B cell (primary cell): ENCODE data around the gene APP. TPM values are rescaled to one million over a fixed set of nuclear protein-coding genes. Genes with fewer than 3 reads are reported as not detected.
"Not testable (repeated sequence)": the region's sequence is repeated elsewhere in the genome, so short reads cannot be mapped to it uniquely, and the experiment has no call there.

Source experiments
- ATAC-seq: fragments of 200-7000 bp; cut with Tn5 transposase; one replicate; pipeline ENCODE4 v1.10.0; 2021; ENCODE audit warnings: low read depth, mild to moderate bottlenecking, moderate number of reproducible peaks, moderate library complexity
- CTCF ChIA-PET: fragments of 350-600 bp; sonication (Branson Sonifier 250); formaldehyde crosslinking; loops from one replicate; lab custom pipeline; 2021; ENCODE audit warnings: antibody characterized with exemption, inconsistent platforms; lab: Charles Lee
- POLR2A ChIA-PET: fragments of 350-600 bp; sonication (Branson Sonifier 250); formaldehyde crosslinking; loops from one replicate; lab custom pipeline; 2021; ENCODE audit warnings: antibody characterized with exemption; lab: Charles Lee
- DNase-seq: peaks from one replicate; pipeline ENCODE4 v3.0.0; 2013
- H2AFZ ChIP-seq: 2 replicates; pipeline ENCODE4 v1.6.1; 2012; ENCODE audit warnings: mild to moderate bottlenecking, low read depth, low read length; ENCODE audit not compliant: insufficient read depth, poor library complexity, severe bottlenecking
- H3K27ac ChIP-seq, 2 donors: 1 replicate in 1 of 2; 2 replicates in 1 of 2; pipeline ENCODE4 v1.5.1; 2012 to 2013; ENCODE audit warnings: low read length in 2 of 2, mild to moderate bottlenecking in 2 of 2, moderate library complexity in 1 of 2
- H3K27me3 ChIP-seq, 4 experiments: fragments of 200-600 bp in 1 of 4; sonication (generic) in 1 of 4; replicated peaks in 1 of 4; 1 replicate in 2 of 4; 2 replicates in 2 of 4; pipeline versions ENCODE4 v1.6.1 to v1.7.0; 2013 to 2016; ENCODE audit warnings: low read length in 3 of 4, mild to moderate bottlenecking in 2 of 4, mixed read lengths in 1 of 4, moderate library complexity in 1 of 4; ENCODE audit not compliant: insufficient read depth in 4 of 4, control insufficient read depth in 3 of 4; ENCODE audit errors: control extremely low read depth in 1 of 4
- H3K36me3 ChIP-seq, 2 experiments: replicated peaks in 1 of 2; 1 replicate in 1 of 2; 2 replicates in 1 of 2; pipeline versions ENCODE4 v1.6.1 to v1.7.1; 2013; ENCODE audit warnings: low read length in 1 of 2; ENCODE audit not compliant: insufficient read depth in 2 of 2, control insufficient read depth in 1 of 2; ENCODE audit errors: control extremely low read depth in 1 of 2, extremely low read depth in 1 of 2
- H3K4me1 ChIP-seq, 2 donors: fragments of 200-600 bp in 1 of 2; sonication (generic) in 1 of 2; 1 replicate in 1 of 2; 2 replicates in 1 of 2; pipeline versions ENCODE4 v1.5.1 to v1.6.1; 2013 to 2017; ENCODE audit warnings: low read length in 2 of 2; ENCODE audit not compliant: control insufficient read depth in 2 of 2, insufficient read depth in 2 of 2
- H3K4me2 ChIP-seq: replicated peaks from 2 replicates; pipeline ENCODE3; 2012; ENCODE audit warnings: mild to moderate bottlenecking, low read depth, low read length; ENCODE audit not compliant: poor library complexity, severe bottlenecking
- H3K4me3 ChIP-seq, 5 experiments: fragments of 200-600 bp in 1 of 5; sonication (generic) in 1 of 5; 1 replicate in 3 of 5; 2 replicates in 2 of 5; pipeline versions ENCODE4 v1.5.1 to v1.7.0; 2011 to 2016; ENCODE audit warnings: low read length in 4 of 5, mild to moderate bottlenecking in 4 of 5, low read depth in 2 of 5, control low read depth in 1 of 5, moderate library complexity in 1 of 5; ENCODE audit not compliant: insufficient read depth in 1 of 5; ENCODE audit errors: control extremely low read depth in 1 of 5, extremely low read depth in 1 of 5
- H3K79me2 ChIP-seq: fragments of 200-600 bp; sonication (generic); one replicate; pipeline ENCODE4 v1.6.0; 2016; ENCODE audit warnings: low read length; ENCODE audit not compliant: control insufficient read depth, insufficient read depth
- H3K9ac ChIP-seq: fragments of 200-600 bp; sonication (generic); 2 replicates; pipeline ENCODE4 v1.6.1; 2017; ENCODE audit warnings: mild to moderate bottlenecking, low read length, moderate library complexity
- H3K9me3 ChIP-seq, 3 donors: one replicate each; pipeline versions ENCODE4 v1.6.1 to v1.7.1; 2013; ENCODE audit warnings: low read length in 2 of 3; ENCODE audit not compliant: control insufficient read depth in 2 of 3, insufficient read depth in 1 of 3; ENCODE audit errors: control extremely low read depth in 1 of 3
- H4K20me1 ChIP-seq: 2 replicates; pipeline ENCODE4 v1.6.0; 2012; ENCODE audit warnings: mild to moderate bottlenecking, low read length; ENCODE audit not compliant: insufficient read depth, control insufficient read depth, poor library complexity, severe bottlenecking
- H3K27ac Mint-ChIP-seq: one replicate; pipeline ENCODE4 v1.8.0; 2021; ENCODE audit warnings: mixed read lengths
- H3K27me3 Mint-ChIP-seq: one replicate; pipeline ENCODE4 v1.8.0; 2021; ENCODE audit warnings: mixed read lengths
- H3K4me1 Mint-ChIP-seq: one replicate; pipeline ENCODE4 v1.8.0; 2021; ENCODE audit warnings: mixed read lengths
- H3K4me3 Mint-ChIP-seq: one replicate; pipeline ENCODE4 v1.8.0; 2021; ENCODE audit warnings: mixed read lengths
- H3K9me3 Mint-ChIP-seq: one replicate; pipeline ENCODE4 v1.8.0; 2022; ENCODE audit warnings: mixed read lengths; ENCODE audit not compliant: insufficient read depth
- CTCF ChIP-seq: fragments of 200-600 bp; IDR thresholded peaks from one replicate; pipeline ENCODE4 v1.8.0; 2022; ENCODE audit warnings: antibody characterized with exemption, mild to moderate bottlenecking
- EZH2 ChIP-seq: IDR thresholded peaks from 2 replicates; pipeline ENCODE4 v1.6.1; 2012; ENCODE audit warnings: borderline replicate concordance, low read depth, mild to moderate bottlenecking, moderate library complexity, low read length; ENCODE audit not compliant: insufficient read depth, poor library complexity, severe bottlenecking
- WGBS: methylation state at CpG from one replicate; pipeline ENCODE4 v1.1.5; 2013; ENCODE audit warnings: missing lambda C conversion rate; ENCODE audit not compliant: insufficient coverage; 5-methylcytosine and 5-hydroxymethylcytosine counted together
- intact Hi-C: fragments of 100-400 bp; cut with micrococcal nuclease; formaldehyde crosslinking; loops from one replicate; pipeline ENCODE4 v1.10.0; 2022
- polyA plus RNA-seq: library from polyadenylated mRNA; depleted of rRNA; stranded (reverse); fragments of >200 nt; gene quantifications from 2 replicates; pipeline ENCODE4 v1.2.3, GENCODE V29; 2012
- total RNA-seq, 2 donors: library from RNA; stranded (reverse); fragments of 120-200 nt in 1 of 2; gene quantifications; 1 replicate in 1 of 2; 2 replicates in 1 of 2; pipeline versions ENCODE4 v1.2.3 to v1.2.4, GENCODE V29; 2013 to 2022

Gene APP
- total and polyA plus RNA-seq, 2 donors (not counting 1 experiment from before 2014, with no cell fraction given): 28.3 to 34.7 TPM

- Mint-ChIP-seq H3K27me3 (no peaks in the 10 kb centered on the region), H3K4me1 (peaks cover 3% of the 10 kb centered on the region), H3K4me3 (no peak overlapping the region), H3K27ac (no peak overlapping the region), H3K9me3 (no peaks in the 10 kb centered on the region)
- ATAC-seq (no peak), DNase-seq (no peak)
- Histone ChIP-seq H3K27me3 (no peaks in the 10 kb centered on the region), H3K79me2 (peaks cover 24% of the 10 kb centered on the region), H3K9me3 (no peaks in the 10 kb centered on the region), H3K4me1 (peaks cover 0 to under 1% of the 10 kb centered on the region in 2 donors), H3K9ac (no peak overlapping the region), H4K20me1 (peaks cover 6% of the 10 kb centered on the region), H3K4me2 (no peak overlapping the region), H3K4me3 (no peak overlapping the region), H2AFZ (no peak overlapping the region), H3K27ac (no peak overlapping the region), H3K36me3 (no peaks in the 10 kb centered on the region)
- ChIA-PET POLR2A (no interaction called here), CTCF (interaction anchor here (0.9 kb wide), 1 partner anchor 37 kb away, joined by 3 read pairs; no protein-coding TSS in a partner anchor)
- TF ChIP-seq CTCF (no peak), EZH2 (no peak)
- intact Hi-C loops: no loop called here
- WGBS: no CpG with 5 or more reads among the region's 3 CpGs
Observed at GRCh38 chr21:26131554-26131953, 39.0 kb downstream of the APP start.

GRCh38 chr21:26131053-26131452, 39.5 kb downstream of the APP start:
- WGBS: no CpG with 5 or more reads among the region's 14 CpGs
- H3K4me3 ChIP-seq, CTCF ChIA-PET, H3K36me3 ChIP-seq, ATAC-seq, H3K4me1 Mint-ChIP-seq, H3K27me3 Mint-ChIP-seq, H3K27me3 ChIP-seq, DNase-seq, H3K4me1 ChIP-seq, H3K27ac Mint-ChIP-seq, H3K9me3 Mint-ChIP-seq, H4K20me1 ChIP-seq, H3K9ac ChIP-seq, H2AFZ ChIP-seq, H3K4me3 Mint-ChIP-seq, H3K27ac ChIP-seq, H3K4me2 ChIP-seq, H3K9me3 ChIP-seq, intact Hi-C loops, POLR2A ChIA-PET: not testable (repeated sequence)
- peaks cover 24% of the 10 kb centered on the region for H3K79me2 ChIP-seq
